Stimulated activated naive CD8-positive, alpha-beta T cell treated with anti-CD3 and anti-CD28 coated beads, Interleukin-15, amount 100 ng/mL, for 72 hours (primary cell): ENCODE data around the gene CCP110.

ENCODE experiments used
- ATAC-seq: fragments of 150-1000 bp; cut with Tn5 transposase; 2 replicates; pipeline ENCODE4 v1.10.0; 2021; ENCODE audit warnings: mild to moderate bottlenecking, moderate library complexity
- DNase-seq, 2 donors: peaks; one replicate each; pipeline ENCODE4 v3.0.0; 2021 to 2022
- H3K27ac Mint-ChIP-seq, 2 donors: one replicate each; pipeline ENCODE4 v1.8.0; 2022; ENCODE audit warnings: mild to moderate bottlenecking in 2 of 2, mixed read lengths in 2 of 2, moderate library complexity in 2 of 2
- H3K27me3 Mint-ChIP-seq: one replicate; pipeline ENCODE4 v1.8.0; 2022; ENCODE audit warnings: mixed read lengths
- H3K4me1 Mint-ChIP-seq: one replicate; pipeline ENCODE4 v1.8.0; 2022; ENCODE audit warnings: mild to moderate bottlenecking, mixed read lengths
- H3K4me3 Mint-ChIP-seq, 2 donors: one replicate each; pipeline ENCODE4 v1.8.0; 2022; ENCODE audit warnings: mild to moderate bottlenecking in 2 of 2, mixed read lengths in 2 of 2, moderate library complexity in 1 of 2
- H3K9me3 Mint-ChIP-seq, 2 donors: one replicate each; pipeline ENCODE4 v1.8.0; 2022; ENCODE audit warnings: mixed read lengths in 2 of 2

Gene CCP110

GRCh38 chr16:19502395-19503131 is 21.2 kb upstream of the CCP110 start:
- no peaks in the 10 kb centered on the region for H3K9me3 Mint-ChIP-seq
- H3K27ac Mint-ChIP-seq = no peak overlapping the region

GRCh38 chr16:19503461-19504075 is 20.2 kb upstream of the CCP110 start:
- Mint-ChIP-seq H3K4me3 (no peak overlapping the region), H3K4me1 (no peaks in the 10 kb centered on the region), H3K27me3 (no peaks in the 10 kb centered on the region), H3K27ac (no peak overlapping the region), H3K9me3 (no peaks in the 10 kb centered on the region)
- DNase-seq = no peak
- no peak for ATAC-seq

More at GRCh38 chr16:19502395-19503131, 21.2 kb upstream of the CCP110 start:
- Mint-ChIP-seq H3K4me1 (no peaks in the 10 kb centered on the region), H3K4me3 (no peak overlapping the region), H3K27me3 (no peaks in the 10 kb centered on the region)
- peak; percentile 55 for ATAC-seq
- DNase-seq = peak; percentile 43 to 49

GRCh38 chr16:19505600-19506303 is 18.0 kb upstream of the CCP110 start:
- no peak for ATAC-seq
- H3K4me3 Mint-ChIP-seq = no peak overlapping the region
- DNase-seq = no peak
- no peaks in the 10 kb centered on the region for H3K4me1 Mint-ChIP-seq
- H3K9me3 Mint-ChIP-seq = no peaks in the 10 kb centered on the region
- no peaks in the 10 kb centered on the region for H3K27me3 Mint-ChIP-seq
- H3K27ac Mint-ChIP-seq = peak overlapping the region in 1 of 2 donors; percentile 39

- ATAC-seq (no peak), DNase-seq (no peak)
- Mint-ChIP-seq H3K27ac (peak overlapping the region in 1 of 2 donors; percentile 80), H3K9me3 (no peaks in the 10 kb centered on the region), H3K4me3 (no peak overlapping the region), H3K4me1 (no peaks in the 10 kb centered on the region), H3K27me3 (no peaks in the 10 kb centered on the region)
Measured at GRCh38 chr16:19506965-19507364, 16.8 kb upstream of the CCP110 start.

- DNase-seq = no peak
- no peaks in the 10 kb centered on the region for H3K27me3 Mint-ChIP-seq
- no peaks in the 10 kb centered on the region for H3K9me3 Mint-ChIP-seq
- H3K4me1 Mint-ChIP-seq = no peaks in the 10 kb centered on the region
- no peak for ATAC-seq
- H3K4me3 Mint-ChIP-seq = no peak overlapping the region
- no peak overlapping the region for H3K27ac Mint-ChIP-seq
Measured at GRCh38 chr16:19507867-19508266, 15.9 kb upstream of the CCP110 start.

GRCh38 chr16:19512297-19512696 is 11.4 kb upstream of the CCP110 start:
- no peak overlapping the region for H3K27ac Mint-ChIP-seq
- no peaks in the 10 kb centered on the region for H3K9me3 Mint-ChIP-seq
- H3K4me1 Mint-ChIP-seq = peaks cover 13% of the 10 kb centered on the region
- ATAC-seq = no peak
- no peak for DNase-seq
- H3K27me3 Mint-ChIP-seq = no peaks in the 10 kb centered on the region
- no peak overlapping the region for H3K4me3 Mint-ChIP-seq

- ATAC-seq (no peak), DNase-seq (no peak)
- Mint-ChIP-seq H3K27ac (no peak overlapping the region), H3K4me3 (no peak overlapping the region), H3K4me1 (peaks cover 22% of the 10 kb centered on the region), H3K27me3 (no peaks in the 10 kb centered on the region), H3K9me3 (no peaks in the 10 kb centered on the region)
Measured at GRCh38 chr16:19513377-19514053, 10.2 kb upstream of the CCP110 start.

GRCh38 chr16:19515757-19516156 is 8.0 kb upstream of the CCP110 start:
- no peak overlapping the region for H3K27ac Mint-ChIP-seq
- H3K4me3 Mint-ChIP-seq = no peak overlapping the region
- H3K27me3 Mint-ChIP-seq = no peaks in the 10 kb centered on the region
- DNase-seq (no peak), ATAC-seq (no peak)
- no peaks in the 10 kb centered on the region for H3K9me3 Mint-ChIP-seq
- H3K4me1 Mint-ChIP-seq = peaks cover 38% of the 10 kb centered on the region

GRCh38 chr16:19517424-19518089 is 6.2 kb upstream of the CCP110 start:
- Mint-ChIP-seq H3K27me3 (no peaks in the 10 kb centered on the region), H3K27ac (peak overlapping the region in 1 of 2 donors; percentile 55), H3K4me1 (peaks cover 45% of the 10 kb centered on the region), H3K9me3 (no peaks in the 10 kb centered on the region), H3K4me3 (no peak overlapping the region)
- DNase-seq (no peak), ATAC-seq (peak; percentile 29)

- no peak overlapping the region for H3K4me3 Mint-ChIP-seq
- H3K4me1 Mint-ChIP-seq = peaks cover 47% of the 10 kb centered on the region
- H3K27ac Mint-ChIP-seq = no peak overlapping the region
- DNase-seq (no peak), ATAC-seq (no peak)
- no peaks in the 10 kb centered on the region for H3K27me3 Mint-ChIP-seq
- no peaks in the 10 kb centered on the region for H3K9me3 Mint-ChIP-seq
Measured at GRCh38 chr16:19518388-19518787, 5.4 kb upstream of the CCP110 start.

- Mint-ChIP-seq H3K27me3 (no peaks in the 10 kb centered on the region), H3K4me1 (peaks cover 54% of the 10 kb centered on the region), H3K9me3 (no peaks in the 10 kb centered on the region), H3K4me3 (peak overlapping the region; percentile 92 to 93), H3K27ac (peak overlapping the region; percentile 92 to 96)
- ATAC-seq (no peak), DNase-seq (no peak)
Measured at GRCh38 chr16:19520861-19521331, 2.8 kb upstream of the CCP110 start.

- ATAC-seq (peak; percentile 84), DNase-seq (peak; percentile 91 to 93)
- Mint-ChIP-seq H3K4me1 (peaks cover 54% of the 10 kb centered on the region), H3K4me3 (peak within 1 kb of the TSS; percentile 92 to 93), H3K27me3 (no peaks in the 10 kb centered on the region), H3K27ac (peak within 1 kb of the TSS; percentile 92 to 96), H3K9me3 (no peaks in the 10 kb centered on the region)
Measured at GRCh38 chr16:19521471-19522396, 2.0 kb upstream of the CCP110 start, which contains the start of gene GDE1. GDE1 (minus strand) TSS chr16:19522098; CDS start chr16:19521964, 134 bp downstream.

GRCh38 chr16:19522397-19522732 is 1.4 kb upstream of the CCP110 start:
- H3K4me1 Mint-ChIP-seq = peaks cover 52% of the 10 kb centered on the region
- ATAC-seq (no peak), DNase-seq (no peak)
- no peaks in the 10 kb centered on the region for H3K27me3 Mint-ChIP-seq
- peak overlapping the region in 1 of 2 donors; percentile 96 for H3K27ac Mint-ChIP-seq
- no peaks in the 10 kb centered on the region for H3K9me3 Mint-ChIP-seq
- H3K4me3 Mint-ChIP-seq = peak overlapping the region; percentile 92 to 93

GRCh38 chr16:19522760-19523159 is 982 bp upstream of the CCP110 start:
- Mint-ChIP-seq H3K9me3 (no peaks in the 10 kb centered on the region), H3K4me1 (peaks cover 48% of the 10 kb centered on the region), H3K27ac (no peak overlapping the region), H3K27me3 (no peaks in the 10 kb centered on the region), H3K4me3 (no peak overlapping the region)
- DNase-seq (no peak), ATAC-seq (no peak)
